Mucosa of rectum (tissue), 2 donors: ENCODE measurements around the gene PPP1R3G.

Experiments
- H3K27ac ChIP-seq, 2 donors: one replicate each; pipeline ENCODE4 v1.7.0; 2013; ENCODE audit warnings: inconsistent platforms in 2 of 2, low read depth in 2 of 2, low read length in 2 of 2
- H3K27me3 ChIP-seq, 2 donors: one replicate each; pipeline ENCODE4 v1.7.0; 2013; ENCODE audit warnings: low read length in 2 of 2; ENCODE audit not compliant: control insufficient read depth in 2 of 2, insufficient read depth in 2 of 2
- H3K36me3 ChIP-seq, 2 donors: one replicate each; pipeline ENCODE4 v1.7.0; 2013; ENCODE audit warnings: low read length in 2 of 2; ENCODE audit not compliant: control insufficient read depth in 2 of 2, insufficient read depth in 2 of 2
- H3K4me1 ChIP-seq, 2 donors: one replicate each; pipeline ENCODE4 v1.7.0; 2013; ENCODE audit warnings: low read length in 2 of 2, mild to moderate bottlenecking in 1 of 2; ENCODE audit not compliant: control insufficient read depth in 2 of 2, insufficient read depth in 2 of 2
- H3K4me3 ChIP-seq, 2 donors: one replicate each; pipeline ENCODE4 v1.7.0; 2013; ENCODE audit warnings: low read length in 2 of 2
- H3K9ac ChIP-seq, 2 donors: one replicate each; pipeline ENCODE4 v1.7.0; 2013; ENCODE audit warnings: low read length in 2 of 2, low read depth in 1 of 2, mild to moderate bottlenecking in 1 of 2
- H3K9me3 ChIP-seq, 2 donors: one replicate each; pipeline ENCODE4 v1.7.0; 2013; ENCODE audit warnings: low read length in 2 of 2; ENCODE audit not compliant: control insufficient read depth in 2 of 2
- donor health status: healthy.
- donor health status: Normal muscosa, but diverticular disease.

Gene PPP1R3G

DNA sequence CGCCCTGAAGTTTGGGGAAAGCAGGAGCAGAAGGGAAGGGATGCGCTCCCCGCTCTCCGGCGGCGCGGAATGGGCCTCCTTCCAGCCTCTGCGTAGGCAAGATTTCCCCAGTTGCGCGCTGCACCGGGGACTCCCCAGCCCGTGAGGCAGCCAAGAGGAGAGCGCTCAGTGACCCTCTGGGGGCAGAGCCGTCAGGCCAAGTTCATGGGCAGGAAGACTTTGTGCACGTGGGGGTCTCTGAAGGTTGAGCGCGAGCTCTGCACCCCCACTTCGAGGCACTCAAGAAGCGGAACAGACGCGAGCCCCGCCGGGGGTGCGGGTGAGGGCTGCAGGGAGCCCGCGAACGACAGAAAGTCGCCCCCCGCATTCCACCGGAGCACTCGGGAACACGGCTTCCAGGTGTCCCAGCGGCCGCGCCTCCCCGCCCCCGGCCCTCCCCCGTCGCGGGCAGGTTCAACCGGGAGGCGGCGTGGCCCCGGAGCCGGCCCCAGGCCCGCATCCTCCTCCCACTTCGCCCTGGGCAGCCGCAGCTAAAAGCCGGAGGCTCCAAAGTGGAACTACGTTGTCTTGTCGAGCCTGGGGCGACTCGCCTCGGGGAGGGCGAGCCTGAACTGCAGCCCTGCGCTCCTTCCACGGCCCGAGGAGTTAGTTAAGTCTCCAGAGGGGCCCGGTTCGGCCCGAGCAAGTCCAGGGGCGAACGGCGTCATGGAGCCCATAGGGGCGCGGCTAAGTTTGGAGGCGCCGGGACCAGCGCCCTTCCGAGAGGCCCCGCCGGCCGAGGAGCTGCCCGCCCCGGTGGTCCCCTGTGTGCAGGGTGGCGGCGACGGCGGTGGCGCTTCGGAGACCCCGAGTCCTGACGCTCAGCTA, at the start of gene PPP1R3G:
Gene PPP1R3G, plus strand, starts transcription at position 561 of the 867 bp plus-strand sequence. Its CDS starts 145 bp downstream, at position 706.
- Histone ChIP-seq H3K4me3 (peak within 1 kb of the TSS; percentile 74 to 76), H3K27ac (peak within 1 kb of the TSS; percentile 66 to 68), H3K4me1 (peaks cover 0 to 8% of the 10 kb centered on the region in 2 donors), H3K9me3 (no peaks in the 10 kb centered on the region), H3K27me3 (no peaks in the 10 kb centered on the region), H3K36me3 (no peaks in the 10 kb centered on the region), H3K9ac (peak within 1 kb of the TSS; percentile 60 to 71)

DNA sequence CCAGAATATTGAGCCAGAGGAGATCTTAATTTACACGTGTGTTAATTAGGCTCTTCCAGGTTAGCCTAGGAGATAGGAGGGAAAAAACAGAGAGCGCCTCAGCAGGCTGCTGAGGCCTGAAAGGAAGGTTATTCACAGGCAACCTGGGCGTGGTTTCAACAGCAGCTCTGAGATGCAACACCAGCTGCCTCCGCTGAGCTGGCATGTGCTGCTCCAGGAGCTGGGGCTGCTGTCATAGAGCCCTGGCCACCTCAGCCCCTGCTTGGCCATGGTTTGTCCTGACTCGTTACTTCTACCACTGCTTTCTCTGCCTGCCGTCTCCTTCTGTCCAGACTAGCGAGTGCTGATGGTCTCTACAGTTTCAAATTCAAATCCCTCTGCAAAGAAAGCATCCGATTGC, 48.9 kb upstream of the PPP1R3G start:
- no peak overlapping the region for H3K4me3 ChIP-seq
- no peaks in the 10 kb centered on the region for H3K36me3 ChIP-seq
- no peaks in the 10 kb centered on the region for H3K9me3 ChIP-seq
- H3K9ac ChIP-seq = no peak overlapping the region
- H3K27me3 ChIP-seq = no peaks in the 10 kb centered on the region
- H3K4me1 ChIP-seq = no peaks in the 10 kb centered on the region
- H3K27ac ChIP-seq = no peak overlapping the region

DNA sequence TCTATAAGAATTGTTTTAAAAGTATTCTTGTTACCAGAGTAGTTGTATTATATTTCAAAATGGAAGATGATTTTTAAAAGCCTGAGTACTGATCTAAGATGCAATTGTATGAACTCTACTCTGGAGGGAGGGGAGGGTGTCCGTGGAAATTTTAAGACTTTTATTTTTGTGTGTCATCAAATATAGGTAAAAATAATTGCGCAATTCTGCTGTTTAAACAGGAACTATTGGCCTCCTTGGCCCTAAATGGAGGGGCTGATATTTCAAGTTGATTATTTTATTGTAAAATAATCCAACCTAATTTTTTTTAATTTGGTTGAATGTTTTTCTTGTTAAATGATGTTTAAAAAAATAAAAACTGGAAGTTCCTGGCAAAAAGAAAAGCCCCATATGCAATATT, 43.2 kb upstream of the PPP1R3G start:
- Histone ChIP-seq H3K4me3 (no peak overlapping the region), H3K36me3 (no peaks in the 10 kb centered on the region), H3K4me1 (no peaks in the 10 kb centered on the region), H3K27ac (no peak overlapping the region), H3K9me3 (no peaks in the 10 kb centered on the region), H3K9ac (no peak overlapping the region), H3K27me3 (no peaks in the 10 kb centered on the region)

- Histone ChIP-seq H3K4me3 (no peak overlapping the region), H3K9ac (no peak overlapping the region), H3K36me3 (no peaks in the 10 kb centered on the region), H3K27me3 (no peaks in the 10 kb centered on the region), H3K4me1 (no peaks in the 10 kb centered on the region), H3K27ac (no peak overlapping the region), H3K9me3 (no peaks in the 10 kb centered on the region)
Observed at GRCh38 chr6:5042436-5042835, 42.7 kb upstream of the PPP1R3G start.

- no peak overlapping the region for H3K27ac ChIP-seq
- no peak overlapping the region for H3K9ac ChIP-seq
- no peaks in the 10 kb centered on the region for H3K36me3 ChIP-seq
- H3K4me3 ChIP-seq = no peak overlapping the region
- no peaks in the 10 kb centered on the region for H3K9me3 ChIP-seq
- H3K4me1 ChIP-seq = no peaks in the 10 kb centered on the region
- H3K27me3 ChIP-seq = no peaks in the 10 kb centered on the region
Observed at GRCh38 chr6:5044866-5045265, 40.3 kb upstream of the PPP1R3G start.

DNA sequence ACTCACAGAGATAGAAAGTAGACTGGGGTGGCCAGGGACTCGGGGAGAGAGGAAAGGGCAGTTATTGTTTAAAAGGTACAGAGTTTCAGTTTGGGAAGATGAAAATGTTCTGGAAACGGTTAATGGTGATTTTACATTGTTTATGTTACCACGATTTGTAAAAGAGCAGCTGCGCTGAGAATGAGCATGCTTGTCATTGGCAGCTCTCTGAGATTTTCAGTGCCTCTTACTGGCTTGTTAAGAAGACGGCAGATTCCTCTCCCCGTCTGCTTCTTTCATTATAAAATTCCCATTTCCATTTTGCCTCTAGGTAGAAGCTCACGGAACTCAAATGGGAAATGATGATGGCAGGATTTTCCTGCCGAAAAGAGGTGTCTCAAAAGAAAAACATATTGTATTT, 39.7 kb upstream of the PPP1R3G start:
- Histone ChIP-seq H3K4me1 (no peaks in the 10 kb centered on the region), H3K9me3 (no peaks in the 10 kb centered on the region), H3K27me3 (no peaks in the 10 kb centered on the region), H3K27ac (no peak overlapping the region), H3K9ac (no peak overlapping the region), H3K36me3 (no peaks in the 10 kb centered on the region), H3K4me3 (no peak overlapping the region)

DNA sequence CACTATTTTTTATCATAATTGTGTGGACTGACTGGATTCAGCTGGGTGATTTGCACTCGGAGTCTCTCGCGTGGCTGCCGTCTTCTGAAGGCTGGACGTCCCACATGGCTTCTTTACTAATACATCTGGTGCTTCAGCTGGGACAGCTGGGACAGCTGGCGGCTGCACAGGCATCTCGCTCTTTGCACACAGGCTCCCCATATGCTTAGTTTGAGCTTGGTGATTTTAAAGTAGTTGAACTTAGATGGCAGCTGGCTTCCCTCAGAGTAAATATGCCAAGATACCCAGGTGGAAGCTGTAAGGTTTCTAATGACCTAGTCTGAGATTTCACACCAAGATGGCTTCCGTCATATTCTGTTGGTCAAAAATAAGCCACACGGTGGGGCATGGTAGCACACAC, 38.7 kb upstream of the PPP1R3G start:
- Histone ChIP-seq H3K27me3 (no peaks in the 10 kb centered on the region), H3K9me3 (peaks cover 0 to 6% of the 10 kb centered on the region in 2 donors), H3K4me1 (no peaks in the 10 kb centered on the region), H3K9ac (no peak overlapping the region), H3K36me3 (no peaks in the 10 kb centered on the region), H3K4me3 (no peak overlapping the region), H3K27ac (no peak overlapping the region)

DNA sequence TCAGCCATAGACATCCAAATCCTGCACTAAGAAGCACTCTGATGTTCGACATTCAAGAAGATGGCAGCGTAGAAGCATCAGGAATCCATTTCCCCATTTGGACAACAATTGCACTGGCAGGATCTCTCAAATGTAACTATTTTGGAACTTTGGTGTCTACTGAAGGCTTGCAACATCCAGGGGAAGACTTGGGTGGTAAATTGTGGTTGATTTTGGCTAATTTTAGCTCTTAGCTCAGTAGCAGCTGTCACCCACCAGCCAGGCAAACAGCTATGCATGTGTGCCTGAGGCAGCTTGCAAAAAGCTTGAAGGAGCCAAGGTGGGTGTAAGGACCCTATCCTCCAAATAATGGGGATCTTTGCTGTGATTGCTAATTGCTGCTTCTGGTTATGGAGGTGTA, 35.1 kb upstream of the PPP1R3G start:
- Histone ChIP-seq H3K27me3 (no peaks in the 10 kb centered on the region), H3K36me3 (no peaks in the 10 kb centered on the region), H3K9ac (no peak overlapping the region), H3K4me3 (no peak overlapping the region), H3K27ac (no peak overlapping the region), H3K9me3 (peaks cover 0 to 6% of the 10 kb centered on the region in 2 donors), H3K4me1 (no peaks in the 10 kb centered on the region)

GRCh38 chr6:5051394-5051793, 33.7 kb upstream of the PPP1R3G start:
- H3K36me3 ChIP-seq = no peaks in the 10 kb centered on the region
- H3K9ac ChIP-seq = no peak overlapping the region
- peaks cover 0 to 6% of the 10 kb centered on the region in 2 donors for H3K9me3 ChIP-seq
- H3K27me3 ChIP-seq = no peaks in the 10 kb centered on the region
- no peak overlapping the region for H3K27ac ChIP-seq
- no peaks in the 10 kb centered on the region for H3K4me1 ChIP-seq
- no peak overlapping the region for H3K4me3 ChIP-seq

DNA sequence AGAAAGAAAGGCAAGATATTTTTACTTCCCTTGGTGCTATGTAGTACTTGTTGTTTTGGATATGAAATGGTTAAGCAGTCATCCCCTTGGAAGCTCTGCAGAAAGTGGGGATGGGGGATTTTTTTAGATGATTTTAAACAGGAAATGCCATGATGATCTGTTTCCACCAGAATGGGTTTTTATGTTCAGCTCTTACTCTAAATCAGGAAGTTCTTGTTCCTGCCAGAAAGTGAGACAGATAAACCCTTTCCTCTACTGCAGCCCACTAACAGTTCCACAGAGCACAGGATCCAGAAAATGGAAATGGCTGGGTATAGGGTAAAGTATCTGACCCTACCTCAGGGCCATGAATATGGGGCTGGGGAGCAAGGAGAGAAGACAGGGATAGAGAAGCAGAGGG, 32.1 kb upstream of the PPP1R3G start:
- Histone ChIP-seq H3K4me1 (no peaks in the 10 kb centered on the region), H3K36me3 (no peaks in the 10 kb centered on the region), H3K9me3 (peaks cover 0 to 6% of the 10 kb centered on the region in 2 donors), H3K27me3 (no peaks in the 10 kb centered on the region), H3K4me3 (no peak overlapping the region), H3K9ac (no peak overlapping the region), H3K27ac (no peak overlapping the region)
